NB4 (cell line): ENCODE data around the gene PAX4.
"Not testable (repeated sequence)": the region's sequence is repeated elsewhere in the genome, so short reads cannot be mapped to it uniquely, and the experiment has no call there.

Experiments
- DNase-seq: peaks from one replicate; pipeline ENCODE4 v3.0.0; 2010; ENCODE audit warnings: low read depth
- H3K4me3 ChIP-seq: one replicate; pipeline ENCODE4 v1.5.1; 2011; ENCODE audit warnings: mild to moderate bottlenecking, low read depth, low read length, moderate library complexity
- CTCF ChIP-seq: IDR thresholded peaks from one replicate; pipeline ENCODE4 v1.5.1; 2012; ENCODE audit warnings: low read depth, low read length
- MYC ChIP-seq: IDR thresholded peaks from 2 replicates; pipeline ENCODE4 v1.6.1; 2011; ENCODE audit warnings: low read depth, low read length
- POLR2A ChIP-seq: IDR thresholded peaks from 2 replicates; pipeline ENCODE4 v1.6.1; 2011; ENCODE audit warnings: mild to moderate bottlenecking; ENCODE audit not compliant: insufficient read length; ENCODE audit errors: extremely low read depth
- TF ChIP-seq, protein P1 (sequence below): IDR thresholded peaks from 2 replicates; pipeline ENCODE4 v1.6.1; 2011; ENCODE audit warnings: low read depth, low read length

Gene PAX4

DNA sequence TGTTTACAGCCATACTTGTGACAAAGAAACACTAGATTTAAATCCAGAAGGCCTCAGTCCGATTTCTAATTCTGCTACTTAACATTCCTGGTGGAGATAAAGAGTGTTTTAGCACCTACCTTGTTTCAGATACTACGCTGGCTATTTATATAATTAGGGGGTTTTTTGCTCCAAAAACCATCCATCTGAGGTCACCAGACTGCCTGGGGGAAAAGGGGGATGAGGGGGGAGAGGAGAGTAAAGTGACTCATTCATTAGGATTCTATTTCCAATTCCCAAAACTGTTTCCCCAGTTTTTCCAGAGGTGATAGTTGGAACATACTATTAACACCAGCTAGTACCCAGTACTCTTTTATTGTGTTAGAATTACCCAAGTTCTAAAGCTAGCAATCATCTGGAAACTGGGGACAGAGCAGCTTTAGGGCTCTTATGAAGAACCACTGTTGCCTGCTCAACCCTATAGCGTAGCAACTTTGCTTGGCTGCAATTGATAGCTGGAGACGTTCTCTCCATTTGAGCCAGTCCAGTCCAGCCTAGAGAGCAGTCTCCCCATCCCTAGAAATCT is 39.1 kb downstream of the PAX4 start:
- no peak overlapping the region for H3K4me3 ChIP-seq
- no peak for DNase-seq
- TF ChIP-seq POLR2A: no peak
- TF ChIP-seq, protein P1, sequence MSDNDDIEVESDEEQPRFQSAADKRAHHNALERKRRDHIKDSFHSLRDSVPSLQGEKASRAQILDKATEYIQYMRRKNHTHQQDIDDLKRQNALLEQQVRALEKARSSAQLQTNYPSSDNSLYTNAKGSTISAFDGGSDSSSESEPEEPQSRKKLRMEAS: no peak
- TF ChIP-seq CTCF: no peak
- no peak for TF ChIP-seq MYC

- TF ChIP-seq POLR2A (no peak), CTCF (peak; percentile 62)
- TF ChIP-seq, protein P1: no peak
- H3K4me3 ChIP-seq: no peak overlapping the region
- DNase-seq: peak; percentile 32
Measured at GRCh38 chr7:127578036-127578684, 39.8 kb downstream of the PAX4 start.

DNA sequence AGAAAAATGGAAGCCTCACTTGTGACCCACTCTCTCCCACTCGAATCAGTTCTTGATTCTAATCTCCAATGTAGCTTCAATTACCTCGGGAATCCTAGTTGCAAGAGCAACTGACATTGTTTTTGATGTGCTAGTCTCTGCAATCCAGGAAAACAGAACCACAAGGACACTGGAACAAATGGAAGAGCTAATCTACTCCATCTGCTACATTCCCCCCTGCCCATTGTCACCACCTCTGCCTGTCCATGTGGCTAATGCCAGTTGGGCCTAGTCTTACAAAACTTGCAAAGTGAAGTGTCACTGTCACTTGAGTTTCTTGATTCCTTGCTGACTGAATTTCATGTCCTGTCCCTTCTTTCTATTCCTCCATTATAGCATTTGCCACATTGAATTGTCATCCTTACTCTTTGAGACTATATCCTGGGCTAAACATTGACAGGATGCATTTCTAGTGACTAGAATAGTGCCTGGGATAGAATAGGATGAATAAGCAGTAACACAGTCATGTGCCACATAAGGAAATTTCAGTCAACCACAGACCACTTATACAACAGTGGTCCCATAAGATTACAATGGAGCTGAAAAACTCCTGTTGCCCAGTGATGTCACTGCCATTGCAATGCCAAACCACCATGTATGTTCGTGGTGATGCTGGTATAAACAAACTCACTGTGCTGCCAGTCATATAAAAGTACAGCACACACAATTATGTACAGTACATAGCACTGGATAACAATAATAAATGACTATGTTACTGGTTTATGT is 46.0 kb downstream of the PAX4 start:
- H3K4me3 ChIP-seq: no peak overlapping the region
- no peak for DNase-seq
- no peak for TF ChIP-seq CTCF
- TF ChIP-seq MYC: no peak
- TF ChIP-seq POLR2A: no peak
- TF ChIP-seq, protein P1: no peak

GRCh38 chr7:127568034-127568433 is 49.9 kb downstream of the PAX4 start:
- not testable (repeated sequence) for DNase-seq

GRCh38 chr7:127566242-127566641 is 51.7 kb downstream of the PAX4 start:
- TF ChIP-seq, protein P1: no peak
- TF ChIP-seq MYC: no peak
- TF ChIP-seq CTCF: no peak
- TF ChIP-seq POLR2A: no peak
- DNase-seq: no peak
- no peak overlapping the region for H3K4me3 ChIP-seq

More at GRCh38 chr7:127568034-127568433, 49.9 kb downstream of the PAX4 start:
- H3K4me3 ChIP-seq: not testable (repeated sequence)
